Forelimb muscle (tissue), 1 donor: ENCODE data around the gene PHETA1. TPM values are rescaled to one million over a fixed set of nuclear protein-coding genes. Genes with fewer than 3 reads are reported as not detected.
"Not testable (repeated sequence)": the region's sequence is repeated elsewhere in the genome, so short reads cannot be mapped to it uniquely, and the experiment has no call there.

Source experiments
- DNase-seq: peaks from one replicate; pipeline ENCODE4 v3.0.0-alpha.2; 2013; ENCODE audit warnings: low read depth
- polyA plus RNA-seq: library from polyadenylated mRNA; unstranded; fragments of 120-200 nt; gene quantifications from one replicate; pipeline ENCODE4 v1.2.1, GENCODE V29; 2013; ENCODE audit not compliant: insufficient read length

PHETA1 gene
- polyA plus RNA-seq, 1 donor = 8.1 TPM

GRCh38 chr12:111405149-111405858 is 36.4 kb upstream of the PHETA1 start:
- no peak for DNase-seq

GRCh38 chr12:111404362-111405148 is 35.7 kb upstream of the PHETA1 start:
- DNase-seq = no peak

GRCh38 chr12:111402490-111402824 is 33.6 kb upstream of the PHETA1 start:
- DNase-seq = not testable (repeated sequence)

GRCh38 chr12:111401167-111401605 is 32.3 kb upstream of the PHETA1 start:
- DNase-seq = no peak

- DNase-seq = not testable (repeated sequence)
Observed at GRCh38 chr12:111399741-111400404, 31.0 kb upstream of the PHETA1 start.

- DNase-seq = no peak
Observed at GRCh38 chr12:111398530-111398929, 29.6 kb upstream of the PHETA1 start.

- no peak for DNase-seq
Observed at GRCh38 chr12:111396726-111397445, 28.0 kb upstream of the PHETA1 start.

- DNase-seq = not testable (repeated sequence)
Observed at GRCh38 chr12:111396271-111396670, 27.4 kb upstream of the PHETA1 start.

- DNase-seq = no peak
Observed at GRCh38 chr12:111395336-111396187, 26.7 kb upstream of the PHETA1 start.

- no peak for DNase-seq
Observed at GRCh38 chr12:111394480-111394879, 25.6 kb upstream of the PHETA1 start.

GRCh38 chr12:111393700-111394300 is 24.9 kb upstream of the PHETA1 start:
- DNase-seq = no peak

GRCh38 chr12:111390910-111391309 is 22.0 kb upstream of the PHETA1 start:
- no peak for DNase-seq

GRCh38 chr12:111389635-111390034 is 20.7 kb upstream of the PHETA1 start:
- no peak for DNase-seq

GRCh38 chr12:111387747-111388323 is 18.9 kb upstream of the PHETA1 start:
- DNase-seq = no peak

GRCh38 chr12:111386885-111387284 is 18.0 kb upstream of the PHETA1 start:
- DNase-seq = no peak

- DNase-seq = no peak
Observed at GRCh38 chr12:111384596-111384995, 15.7 kb upstream of the PHETA1 start.

GRCh38 chr12:111379942-111380554 is 11.2 kb upstream of the PHETA1 start:
- no peak for DNase-seq

- no peak for DNase-seq
Observed at GRCh38 chr12:111377440-111377839, 8.5 kb upstream of the PHETA1 start.

- not testable (repeated sequence) for DNase-seq
Observed at GRCh38 chr12:111373231-111373630, 4.3 kb upstream of the PHETA1 start.
